IPS-18c (cell line): ENCODE data around the gene SCN4A.
"Not testable (repeated sequence)": the region's sequence is repeated elsewhere in the genome, so short reads cannot be mapped to it uniquely, and the experiment has no call there.

ENCODE experiments used
- H3K4me3 ChIP-seq: 2 replicates; pipeline ENCODE4 v1.7.0; 2013; ENCODE audit warnings: low read depth, mild to moderate bottlenecking, low read length, moderate library complexity; ENCODE audit not compliant: insufficient read depth
- H3K9me3 ChIP-seq: one replicate; pipeline ENCODE4 v1.6.1; 2013; ENCODE audit warnings: mild to moderate bottlenecking, low read length, moderate library complexity; ENCODE audit not compliant: control insufficient read depth, insufficient read depth

SCN4A gene

GRCh38 chr17:63918789-63919305, 53.9 kb downstream of the SCN4A start, which contains the start of gene GH1:
GH1 (minus strand) TSS chr17:63918839; CDS start chr17:63918776, 63 bp downstream.
- H3K9me3 ChIP-seq: not testable (repeated sequence)
- H3K4me3 ChIP-seq: peak within 1 kb of the TSS; percentile 20; the same call in 1 of the 2 replicates

DNA sequence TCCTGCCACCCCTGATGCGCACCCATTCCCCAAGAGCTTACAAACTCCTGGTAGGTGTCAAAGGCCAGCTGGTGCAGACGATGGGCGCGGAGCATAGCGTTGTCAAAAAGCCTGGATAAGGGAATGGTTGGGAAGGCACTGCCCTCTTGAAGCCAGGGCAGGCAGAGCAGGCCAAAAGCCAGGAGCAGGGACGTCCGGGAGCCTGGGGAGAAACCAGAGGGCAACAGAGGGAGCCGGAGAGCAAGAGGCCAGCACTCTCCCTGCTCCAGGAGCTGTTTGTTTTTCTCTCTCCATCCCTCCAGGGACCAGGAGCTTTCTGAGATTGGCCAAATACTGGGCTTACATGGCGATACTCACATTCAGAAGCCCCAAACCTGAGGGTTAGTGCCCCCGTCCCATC, 54.4 kb downstream of the SCN4A start:
- Histone ChIP-seq H3K9me3 (peaks cover 4% of the 10 kb centered on the region), H3K4me3 (peak overlapping the region; percentile 20; the same call in 1 of the 2 replicates)

- no peak overlapping the region for H3K4me3 ChIP-seq
- peaks cover 4% of the 10 kb centered on the region for H3K9me3 ChIP-seq
These were observed 55.1 kb downstream of the SCN4A start for GRCh38 chr17:63917646-63918045.

GRCh38 chr17:63917206-63917605, 55.5 kb downstream of the SCN4A start:
- not testable (repeated sequence) for H3K4me3 ChIP-seq, H3K9me3 ChIP-seq

- H3K9me3 ChIP-seq: peaks cover 4% of the 10 kb centered on the region
These were observed 56.0 kb downstream of the SCN4A start for GRCh38 chr17:63916566-63917185.

DNA sequence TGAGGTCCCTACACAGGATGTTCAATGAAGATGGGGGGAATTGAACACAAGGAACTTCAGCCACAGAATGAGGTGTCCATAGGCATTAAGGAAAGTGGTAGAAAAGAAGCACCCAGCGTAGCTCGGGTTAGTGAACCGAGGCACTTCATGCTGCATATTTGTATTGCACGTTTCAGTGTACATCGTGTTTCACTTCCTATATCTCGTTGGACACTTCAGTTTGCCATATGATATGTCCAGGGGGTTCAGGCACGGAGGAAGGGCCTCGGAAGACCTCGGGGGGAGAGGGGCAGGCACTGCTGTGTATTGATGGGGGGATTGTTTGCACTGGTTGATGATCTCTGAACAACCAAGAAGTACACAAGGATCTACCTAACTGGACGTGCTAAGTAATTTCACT, 57.0 kb downstream of the SCN4A start:
- H3K4me3 ChIP-seq: not testable (repeated sequence)

More at GRCh38 chr17:63916566-63917185, 56.0 kb downstream of the SCN4A start:
- no peak overlapping the region for H3K4me3 ChIP-seq

GRCh38 chr17:63914471-63914870, 58.2 kb downstream of the SCN4A start:
- Histone ChIP-seq H3K4me3 (no peak overlapping the region), H3K9me3 (peaks cover 4% of the 10 kb centered on the region)

More for the DNA sequence above, 57.0 kb downstream of the SCN4A start:
- not testable (repeated sequence) for H3K9me3 ChIP-seq

GRCh38 chr17:63911657-63912100, 61.0 kb downstream of the SCN4A start:
- Histone ChIP-seq H3K9me3 (no peaks in the 10 kb centered on the region), H3K4me3 (no peak overlapping the region)

GRCh38 chr17:63911041-63911635, 61.6 kb downstream of the SCN4A start, which contains the start of gene CSHL1:
CSHL1 (minus strand) TSS chr17:63911258; CDS start chr17:63911196, 62 bp downstream.
- no peaks in the 10 kb centered on the region for H3K9me3 ChIP-seq
- no peak within 1 kb of the TSS for H3K4me3 ChIP-seq

- Histone ChIP-seq H3K9me3 (no peaks in the 10 kb centered on the region), H3K4me3 (no peak overlapping the region)
These were observed 62.6 kb downstream of the SCN4A start for GRCh38 chr17:63910096-63910495.

DNA sequence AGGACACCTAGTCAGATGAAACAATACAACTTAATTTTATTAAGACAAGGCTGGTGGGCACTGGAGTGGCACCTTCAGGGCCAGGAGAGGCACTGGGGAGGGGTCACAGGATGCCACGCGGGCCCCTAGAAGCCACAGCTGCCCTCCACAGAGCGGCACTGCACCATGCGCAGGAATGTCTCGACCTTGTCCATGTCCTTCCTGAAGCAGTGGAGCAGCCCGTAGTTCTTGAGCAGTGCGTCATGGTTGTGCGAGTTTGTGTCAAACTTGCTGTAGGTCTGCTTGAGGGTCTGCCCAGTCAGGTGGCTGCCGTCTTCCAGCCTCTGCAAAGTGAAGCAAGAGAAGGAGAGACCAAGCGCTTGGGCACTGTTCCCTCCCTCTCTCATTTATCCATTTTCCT, 63.1 kb downstream of the SCN4A start:
- not testable (repeated sequence) for H3K9me3 ChIP-seq, H3K4me3 ChIP-seq

DNA sequence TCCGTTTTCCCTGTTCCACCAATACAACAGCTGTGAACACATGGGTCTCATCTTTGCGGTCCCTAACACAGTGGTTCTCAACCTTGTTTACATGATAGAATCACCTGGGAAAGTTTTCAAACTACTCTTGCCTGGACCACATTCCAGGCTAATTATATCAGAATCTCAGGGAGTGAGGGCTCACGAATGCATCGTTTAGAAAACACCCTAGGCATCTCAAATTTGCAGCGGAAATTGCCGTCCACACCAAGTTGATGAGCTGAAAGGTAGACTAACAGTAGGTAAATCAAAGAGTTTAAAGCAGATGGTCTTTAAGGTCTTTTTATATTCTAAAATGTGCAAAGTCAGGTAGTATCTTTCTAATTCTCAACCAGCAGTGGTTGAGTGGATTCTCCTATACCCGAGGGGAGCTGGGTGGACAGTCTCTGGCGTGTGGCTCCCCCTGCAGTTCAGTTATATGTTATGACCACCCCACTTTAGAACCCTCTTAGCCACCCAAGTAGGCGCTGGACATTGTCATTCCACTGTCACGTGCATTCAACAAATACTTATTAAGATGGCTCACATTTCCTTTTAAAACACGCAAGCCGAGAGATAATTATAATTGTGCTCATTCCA, 65.4 kb downstream of the SCN4A start:
- not testable (repeated sequence) for H3K9me3 ChIP-seq, H3K4me3 ChIP-seq

DNA sequence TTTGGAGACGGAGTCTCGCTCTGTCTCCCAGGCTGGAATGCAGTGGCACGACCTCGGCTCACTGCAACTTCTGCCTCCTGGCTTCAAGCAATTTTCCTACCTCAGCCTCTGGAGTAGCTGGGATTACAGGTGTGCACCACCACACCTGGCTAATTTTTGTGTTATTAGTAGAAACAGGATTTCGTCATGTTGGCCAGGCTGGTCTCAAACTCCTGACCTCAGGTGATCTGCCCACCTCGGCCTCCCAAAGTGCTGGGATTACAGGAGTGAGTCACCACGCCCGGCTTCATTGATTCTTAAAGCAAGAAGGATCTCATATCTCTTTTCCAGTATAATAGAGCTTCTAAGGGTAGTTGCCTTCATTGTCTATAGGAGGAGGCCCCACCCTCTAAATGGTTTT, 67.9 kb downstream of the SCN4A start:
- not testable (repeated sequence) for H3K4me3 ChIP-seq, H3K9me3 ChIP-seq

GRCh38 chr17:63903787-63904201, 68.9 kb downstream of the SCN4A start:
- not testable (repeated sequence) for H3K4me3 ChIP-seq, H3K9me3 ChIP-seq

DNA sequence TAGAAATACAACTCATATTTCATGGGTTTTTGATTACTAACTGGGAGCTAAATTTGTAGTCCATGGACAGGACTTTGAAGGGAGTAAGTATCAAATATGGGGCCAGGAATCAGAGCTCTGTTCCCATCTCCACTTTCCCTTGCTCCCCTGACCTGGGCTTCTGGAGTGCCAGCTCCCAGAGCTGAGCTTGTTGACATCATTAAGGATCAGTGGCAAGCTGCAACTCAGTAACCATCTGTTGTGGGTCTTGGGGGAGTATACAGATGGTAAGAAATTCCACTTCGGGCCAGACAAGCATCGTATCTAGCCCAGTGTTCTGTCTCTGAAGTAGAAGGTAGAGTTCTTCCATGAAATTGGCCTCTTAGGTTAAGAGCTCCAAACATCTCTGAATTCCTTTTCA, 70.7 kb downstream of the SCN4A start:
- not testable (repeated sequence) for H3K9me3 ChIP-seq, H3K4me3 ChIP-seq

DNA sequence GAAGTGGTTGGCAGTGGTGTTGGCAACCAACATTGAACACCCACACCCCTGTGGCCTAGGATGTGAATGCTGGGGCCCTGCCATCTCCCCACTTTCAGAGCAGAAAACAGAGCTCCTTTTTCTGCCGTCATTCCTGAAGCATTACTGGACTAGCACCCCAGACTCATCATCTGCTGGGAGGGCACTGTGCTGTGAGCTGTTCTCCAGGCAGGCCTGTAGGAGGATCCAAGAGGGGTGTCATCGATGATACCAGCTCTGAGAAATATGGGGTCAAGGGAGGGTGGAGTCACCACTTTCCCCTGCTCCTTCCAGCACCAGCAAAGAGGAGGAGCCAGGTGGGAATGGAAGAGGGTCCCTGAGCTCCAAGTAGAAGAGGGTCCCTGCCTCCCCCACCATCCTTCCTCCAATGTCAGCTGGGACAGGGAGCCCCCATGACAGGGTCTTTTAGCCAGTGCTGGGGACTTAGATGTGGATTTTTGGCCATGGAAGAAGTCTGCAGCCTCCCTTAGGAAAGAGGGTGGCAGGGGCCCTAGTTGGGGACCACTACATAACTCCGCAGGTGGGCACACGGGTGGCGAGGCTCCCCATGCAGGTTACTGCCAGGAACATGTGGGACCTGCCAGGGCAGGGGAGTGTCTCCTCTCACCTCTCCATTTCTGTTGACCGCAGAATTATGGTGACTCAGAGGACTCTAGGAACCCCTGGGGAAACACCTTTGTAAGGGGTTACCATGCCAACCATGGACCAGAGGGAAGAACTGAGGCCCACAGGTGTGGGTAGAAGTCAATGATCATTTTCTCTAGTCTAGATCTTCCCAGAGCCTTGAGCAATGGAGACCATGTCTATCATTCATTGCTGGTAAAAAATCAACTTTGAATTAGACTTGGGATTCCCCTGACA, 73.6 kb downstream of the SCN4A start:
- H3K9me3 ChIP-seq, H3K4me3 ChIP-seq: not testable (repeated sequence)
